ENCODE results near the gene CLVS2. TPM values are rescaled to one million over a fixed set of nuclear protein-coding genes. Genes with fewer than 3 reads are reported as not detected.
A peak's percentile ranks its signal among the peaks of the same experiment; 100 is the strongest.

Gene CLVS2
- total RNA-seq, 6 experiments from 2014 or later = 0.02 to 0.15 TPM; not detected in 4

DNA sequence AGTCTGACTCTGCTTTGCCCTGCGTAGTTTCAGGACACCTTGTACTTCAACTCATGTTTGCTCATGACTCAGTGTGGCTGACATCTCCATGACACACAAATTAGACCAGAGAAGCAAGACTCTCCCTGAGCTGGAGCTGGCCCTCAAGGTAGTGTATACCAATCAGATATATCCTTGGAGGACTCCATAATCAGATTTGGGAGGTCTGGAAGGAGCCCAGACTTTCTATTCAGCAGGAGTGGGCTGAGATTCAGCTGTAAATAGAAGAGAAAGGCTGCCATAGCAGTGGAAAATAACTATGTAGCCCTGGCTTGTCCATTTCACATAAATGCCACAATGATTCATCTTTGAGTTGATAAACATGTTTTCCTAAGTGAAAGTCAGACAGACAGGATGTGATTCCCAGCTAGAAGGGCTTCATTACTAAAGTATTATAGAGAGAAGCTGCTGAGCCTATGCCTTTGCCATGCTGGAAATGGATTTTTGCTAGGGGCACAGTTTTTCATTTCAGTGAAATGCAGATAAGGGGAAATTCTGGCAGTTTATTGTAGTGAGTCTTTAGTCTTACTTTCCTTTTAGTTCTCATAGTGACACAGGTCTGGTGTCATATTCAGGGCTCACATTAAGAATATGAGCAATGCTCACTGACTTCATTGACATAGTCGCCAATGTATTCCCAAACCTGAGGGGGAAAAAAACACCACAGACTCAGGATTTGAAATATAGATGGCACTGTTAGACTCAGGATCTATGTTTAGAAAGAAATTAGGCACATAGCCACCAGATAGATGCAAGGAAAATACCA lies 95.3 kb downstream of the CLVS2 start:
- Histone ChIP-seq H3K9me3 (no peaks in the 10 kb centered on the region), H3K4me1 (no peaks in the 10 kb centered on the region), H3K4me3 (no peak overlapping the region), H3K36me3 (no peaks in the 10 kb centered on the region), H3K27me3 (no peaks in the 10 kb centered on the region), H3K27ac (no peak overlapping the region)
- TF ChIP-seq, protein P1, sequence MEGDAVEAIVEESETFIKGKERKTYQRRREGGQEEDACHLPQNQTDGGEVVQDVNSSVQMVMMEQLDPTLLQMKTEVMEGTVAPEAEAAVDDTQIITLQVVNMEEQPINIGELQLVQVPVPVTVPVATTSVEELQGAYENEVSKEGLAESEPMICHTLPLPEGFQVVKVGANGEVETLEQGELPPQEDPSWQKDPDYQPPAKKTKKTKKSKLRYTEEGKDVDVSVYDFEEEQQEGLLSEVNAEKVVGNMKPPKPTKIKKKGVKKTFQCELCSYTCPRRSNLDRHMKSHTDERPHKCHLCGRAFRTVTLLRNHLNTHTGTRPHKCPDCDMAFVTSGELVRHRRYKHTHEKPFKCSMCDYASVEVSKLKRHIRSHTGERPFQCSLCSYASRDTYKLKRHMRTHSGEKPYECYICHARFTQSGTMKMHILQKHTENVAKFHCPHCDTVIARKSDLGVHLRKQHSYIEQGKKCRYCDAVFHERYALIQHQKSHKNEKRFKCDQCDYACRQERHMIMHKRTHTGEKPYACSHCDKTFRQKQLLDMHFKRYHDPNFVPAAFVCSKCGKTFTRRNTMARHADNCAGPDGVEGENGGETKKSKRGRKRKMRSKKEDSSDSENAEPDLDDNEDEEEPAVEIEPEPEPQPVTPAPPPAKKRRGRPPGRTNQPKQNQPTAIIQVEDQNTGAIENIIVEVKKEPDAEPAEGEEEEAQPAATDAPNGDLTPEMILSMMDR (IDR thresholded peaks at IDR 0.05) = no peak
- TF ChIP-seq POLR2A (IDR thresholded peaks at IDR 0.05) = no peak
- DNase-seq (no peak), ATAC-seq (peak in 1 of 4 donors; percentile 55)
- 57% methylated on average over 2 of the region's 2 CpGs for WGBS (ENCODE audit: insufficient coverage, low coverage, low lambda C conversion rate, missing lambda C conversion rate)
- intact Hi-C loops (cut with DNase I) = no loop called here

DNA sequence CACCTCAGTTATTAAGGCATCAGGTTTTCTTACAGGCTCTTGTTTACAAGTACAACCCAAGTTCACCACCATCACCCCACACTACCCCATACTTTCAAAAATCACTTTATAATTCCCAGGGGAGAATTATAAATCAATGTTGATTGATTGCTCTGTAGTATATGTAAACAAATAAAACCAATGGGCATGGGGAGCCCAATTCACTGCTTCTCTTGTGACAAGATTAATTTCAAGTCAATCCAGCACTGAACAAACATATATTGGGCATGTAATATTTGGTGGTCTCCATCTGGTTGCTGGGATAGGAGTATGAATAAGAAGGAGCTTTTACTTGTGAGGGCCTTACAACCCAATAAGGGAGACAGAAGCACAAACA lies 95.8 kb downstream of the CLVS2 start:
- no peak for DNase-seq
- TF ChIP-seq POLR2A (IDR thresholded peaks at IDR 0.05) = no peak
- TF ChIP-seq, protein P1 (IDR thresholded peaks at IDR 0.05) = no peak
- ATAC-seq = no peak
- no peaks in the 10 kb centered on the region for H3K9me3 ChIP-seq
- no peaks in the 10 kb centered on the region for H3K4me1 ChIP-seq
- no peak overlapping the region for H3K27ac ChIP-seq
- intact Hi-C loops (cut with DNase I) = no loop called here
- no peak overlapping the region for H3K4me3 ChIP-seq
- no peaks in the 10 kb centered on the region for H3K36me3 ChIP-seq
- no peaks in the 10 kb centered on the region for H3K27me3 ChIP-seq

DNA sequence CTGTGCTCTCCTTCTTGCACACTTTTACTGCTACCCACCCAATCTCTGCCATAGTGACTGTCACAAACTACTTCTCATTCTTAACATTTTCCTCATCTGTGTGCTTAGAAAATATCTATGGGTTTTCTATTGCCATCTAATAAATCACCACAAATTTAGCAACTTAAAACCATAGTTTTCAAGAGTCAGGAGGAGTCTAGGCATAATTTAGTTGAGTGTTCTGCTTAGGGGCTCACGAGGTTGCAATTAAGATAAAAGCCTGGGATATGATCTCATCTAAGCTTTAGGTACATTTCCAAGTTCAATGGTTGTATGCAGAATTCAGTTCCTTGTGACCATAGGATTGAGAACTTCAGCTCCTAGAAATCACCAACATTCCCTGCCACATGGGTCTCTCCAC lies 98.8 kb downstream of the CLVS2 start:
- Histone ChIP-seq H3K4me3 (no peak overlapping the region), H3K36me3 (no peaks in the 10 kb centered on the region), H3K4me1 (no peaks in the 10 kb centered on the region), H3K27me3 (no peaks in the 10 kb centered on the region), H3K27ac (no peak overlapping the region), H3K9me3 (no peaks in the 10 kb centered on the region)
- WGBS (ENCODE audit: insufficient coverage, low coverage, low lambda C conversion rate, missing lambda C conversion rate) = 33% methylated on average over 1 of the region's 1 CpG
- intact Hi-C loops (cut with DNase I) = no loop called here
- no peak for DNase-seq
- ATAC-seq = no peak
- TF ChIP-seq, protein P1 (IDR thresholded peaks at IDR 0.05) = no peak
- no peak for TF ChIP-seq POLR2A (IDR thresholded peaks at IDR 0.05)

DNA sequence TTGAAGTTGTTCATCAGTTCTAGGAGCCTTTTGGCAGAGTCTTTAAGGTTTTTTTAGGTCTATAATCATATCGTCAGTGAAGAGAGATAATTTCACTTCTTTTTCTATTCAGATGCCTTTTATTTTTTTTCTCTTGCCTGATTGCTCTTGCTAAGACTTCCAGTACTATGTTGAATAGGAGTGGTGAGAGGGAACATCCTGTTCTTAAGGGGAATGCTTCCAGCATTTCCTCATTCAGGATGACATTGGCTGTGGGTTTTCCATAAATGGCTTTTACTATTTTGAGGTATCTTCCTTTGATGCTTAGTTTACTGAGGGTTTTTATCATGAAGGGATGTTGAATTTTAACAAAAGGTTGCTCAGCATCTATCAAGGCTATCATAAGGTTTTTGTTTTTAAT lies 109.5 kb downstream of the CLVS2 start:
- Histone ChIP-seq H3K9me3 (no peaks in the 10 kb centered on the region), H3K4me3 (no peak overlapping the region), H3K27ac (no peak overlapping the region), H3K27me3 (no peaks in the 10 kb centered on the region), H3K4me1 (no peaks in the 10 kb centered on the region), H3K36me3 (no peaks in the 10 kb centered on the region)
- TF ChIP-seq, protein P1 (IDR thresholded peaks at IDR 0.05) = no peak
- no peak for TF ChIP-seq POLR2A (IDR thresholded peaks at IDR 0.05)
- ATAC-seq = no peak
- intact Hi-C loops (cut with DNase I) = no loop called here
- DNase-seq = no peak
- WGBS (ENCODE audit: insufficient coverage, low coverage, low lambda C conversion rate, missing lambda C conversion rate) = 60% methylated on average over 1 of the region's 1 CpG
